Muscle layer of duodenum (tissue), 2 donors: ENCODE data around the gene DHRS7C.
"Not testable (repeated sequence)": the region's sequence is repeated elsewhere in the genome, so short reads cannot be mapped to it uniquely, and the experiment has no call there.

Source experiments
- H3K27ac ChIP-seq: one replicate; pipeline ENCODE4 v1.7.0; 2013; ENCODE audit warnings: mild to moderate bottlenecking, low read length
- H3K27me3 ChIP-seq: one replicate; pipeline ENCODE4 v1.7.0; 2013; ENCODE audit warnings: low read depth, mild to moderate bottlenecking, control low read depth, low read length
- H3K36me3 ChIP-seq, 2 donors: one replicate each; pipeline ENCODE4 v1.7.0; 2013; ENCODE audit warnings: low read length in 2 of 2, control low read depth in 1 of 2, mild to moderate bottlenecking in 1 of 2; ENCODE audit not compliant: insufficient read depth in 2 of 2, control insufficient read depth in 1 of 2
- H3K4me1 ChIP-seq, 2 donors: one replicate each; pipeline ENCODE4 v1.7.0; 2013; ENCODE audit warnings: low read length in 2 of 2, mild to moderate bottlenecking in 2 of 2, control low read depth in 1 of 2, moderate library complexity in 1 of 2; ENCODE audit not compliant: insufficient read depth in 2 of 2, control insufficient read depth in 1 of 2
- H3K4me3 ChIP-seq, 2 donors: one replicate each; pipeline ENCODE4 v1.7.0; 2013; ENCODE audit warnings: low read length in 2 of 2, low read depth in 1 of 2, mild to moderate bottlenecking in 1 of 2
- H3K9me3 ChIP-seq, 2 donors: one replicate each; pipeline ENCODE4 v1.7.0; 2013; ENCODE audit warnings: low read length in 2 of 2, control low read depth in 1 of 2, mild to moderate bottlenecking in 1 of 2; ENCODE audit not compliant: control insufficient read depth in 1 of 2
- donor health status: healthy.

DHRS7C gene

GRCh38 chr17:9806699-9807098 lies 15.3 kb upstream of the DHRS7C start:
- no peaks in the 10 kb centered on the region for H3K27me3 ChIP-seq
- H3K9me3 ChIP-seq: peaks cover 0 to 11% of the 10 kb centered on the region in 2 donors
- no peak overlapping the region for H3K4me3 ChIP-seq
- H3K36me3 ChIP-seq: no peaks in the 10 kb centered on the region
- no peaks in the 10 kb centered on the region for H3K4me1 ChIP-seq
- no peak overlapping the region for H3K27ac ChIP-seq

- H3K4me1 ChIP-seq: no peaks in the 10 kb centered on the region
- H3K27ac ChIP-seq: no peak overlapping the region
- H3K36me3 ChIP-seq: no peaks in the 10 kb centered on the region
- H3K9me3 ChIP-seq: peaks cover 0 to 11% of the 10 kb centered on the region in 2 donors
- H3K4me3 ChIP-seq: no peak overlapping the region
- no peaks in the 10 kb centered on the region for H3K27me3 ChIP-seq
These were observed 14.4 kb upstream of the DHRS7C start for GRCh38 chr17:9805769-9806168.

GRCh38 chr17:9802697-9803096 lies 11.3 kb upstream of the DHRS7C start:
- H3K4me3 ChIP-seq: no peak overlapping the region

GRCh38 chr17:9802294-9802693 lies 10.9 kb upstream of the DHRS7C start:
- H3K27ac ChIP-seq: no peak overlapping the region
- no peaks in the 10 kb centered on the region for H3K4me1 ChIP-seq
- H3K4me3 ChIP-seq: no peak overlapping the region
- H3K9me3 ChIP-seq: peaks cover 0 to 11% of the 10 kb centered on the region in 2 donors
- no peaks in the 10 kb centered on the region for H3K27me3 ChIP-seq
- no peaks in the 10 kb centered on the region for H3K36me3 ChIP-seq

More at GRCh38 chr17:9802697-9803096, 11.3 kb upstream of the DHRS7C start:
- no peaks in the 10 kb centered on the region for H3K4me1 ChIP-seq
- no peaks in the 10 kb centered on the region for H3K27me3 ChIP-seq
- no peaks in the 10 kb centered on the region for H3K36me3 ChIP-seq
- peaks cover 0 to 11% of the 10 kb centered on the region in 2 donors for H3K9me3 ChIP-seq
- H3K27ac ChIP-seq: no peak overlapping the region

GRCh38 chr17:9801505-9801904 lies 10.1 kb upstream of the DHRS7C start:
- Histone ChIP-seq H3K4me3 (no peak overlapping the region), H3K4me1 (no peaks in the 10 kb centered on the region), H3K9me3 (peaks cover 0 to 11% of the 10 kb centered on the region in 2 donors), H3K27ac (no peak overlapping the region), H3K36me3 (no peaks in the 10 kb centered on the region), H3K27me3 (no peaks in the 10 kb centered on the region)

- no peaks in the 10 kb centered on the region for H3K36me3 ChIP-seq
These were observed 7.3 kb upstream of the DHRS7C start for GRCh38 chr17:9798724-9799123.

GRCh38 chr17:9798008-9798407 lies 6.6 kb upstream of the DHRS7C start:
- Histone ChIP-seq H3K9me3 (no peaks in the 10 kb centered on the region), H3K27me3 (no peaks in the 10 kb centered on the region), H3K4me1 (no peaks in the 10 kb centered on the region), H3K4me3 (no peak overlapping the region), H3K27ac (no peak overlapping the region), H3K36me3 (no peaks in the 10 kb centered on the region)

More at GRCh38 chr17:9798724-9799123, 7.3 kb upstream of the DHRS7C start:
- Histone ChIP-seq H3K27ac (no peak overlapping the region), H3K9me3 (peaks cover 0 to 1% of the 10 kb centered on the region in 2 donors), H3K4me1 (no peaks in the 10 kb centered on the region), H3K27me3 (no peaks in the 10 kb centered on the region), H3K4me3 (no peak overlapping the region)

- H3K4me3 ChIP-seq: no peak overlapping the region
- H3K27ac ChIP-seq: no peak overlapping the region
- peaks cover 0 to 9% of the 10 kb centered on the region in 2 donors for H3K4me1 ChIP-seq
- H3K36me3 ChIP-seq: no peaks in the 10 kb centered on the region
- H3K9me3 ChIP-seq: no peaks in the 10 kb centered on the region
- H3K27me3 ChIP-seq: no peaks in the 10 kb centered on the region
These were observed 919 bp upstream of the DHRS7C start for GRCh38 chr17:9792181-9792840.

GRCh38 chr17:9790316-9790715 lies 1.1 kb downstream of the DHRS7C start:
- no peaks in the 10 kb centered on the region for H3K36me3 ChIP-seq
- no peaks in the 10 kb centered on the region for H3K27me3 ChIP-seq
- no peaks in the 10 kb centered on the region for H3K9me3 ChIP-seq
- H3K4me1 ChIP-seq: peaks cover 0 to 9% of the 10 kb centered on the region in 2 donors
- no peak overlapping the region for H3K27ac ChIP-seq
- H3K4me3 ChIP-seq: no peak overlapping the region

GRCh38 chr17:9788601-9789000 lies 2.8 kb downstream of the DHRS7C start:
- no peak overlapping the region for H3K4me3 ChIP-seq
- H3K9me3 ChIP-seq: no peaks in the 10 kb centered on the region
- H3K27ac ChIP-seq: no peak overlapping the region
- H3K4me1 ChIP-seq: peaks cover 0 to 9% of the 10 kb centered on the region in 2 donors
- H3K36me3 ChIP-seq: no peaks in the 10 kb centered on the region
- H3K27me3 ChIP-seq: no peaks in the 10 kb centered on the region

- H3K27me3 ChIP-seq: no peaks in the 10 kb centered on the region
- no peak overlapping the region for H3K4me3 ChIP-seq
- H3K9me3 ChIP-seq: no peaks in the 10 kb centered on the region
- no peak overlapping the region for H3K27ac ChIP-seq
- H3K4me1 ChIP-seq: no peaks in the 10 kb centered on the region
- H3K36me3 ChIP-seq: no peaks in the 10 kb centered on the region
These were observed 6.8 kb downstream of the DHRS7C start for GRCh38 chr17:9784544-9784943.

- H3K36me3 ChIP-seq, H3K27ac ChIP-seq, H3K4me3 ChIP-seq, H3K27me3 ChIP-seq, H3K4me1 ChIP-seq, H3K9me3 ChIP-seq: not testable (repeated sequence)
These were observed 7.9 kb downstream of the DHRS7C start for GRCh38 chr17:9783465-9783864.
